ENCODE results near the gene TMEM132E.
"Not testable (repeated sequence)": the region's sequence is repeated elsewhere in the genome, so short reads cannot be mapped to it uniquely, and the experiment has no call there.

TMEM132E gene, protein sequence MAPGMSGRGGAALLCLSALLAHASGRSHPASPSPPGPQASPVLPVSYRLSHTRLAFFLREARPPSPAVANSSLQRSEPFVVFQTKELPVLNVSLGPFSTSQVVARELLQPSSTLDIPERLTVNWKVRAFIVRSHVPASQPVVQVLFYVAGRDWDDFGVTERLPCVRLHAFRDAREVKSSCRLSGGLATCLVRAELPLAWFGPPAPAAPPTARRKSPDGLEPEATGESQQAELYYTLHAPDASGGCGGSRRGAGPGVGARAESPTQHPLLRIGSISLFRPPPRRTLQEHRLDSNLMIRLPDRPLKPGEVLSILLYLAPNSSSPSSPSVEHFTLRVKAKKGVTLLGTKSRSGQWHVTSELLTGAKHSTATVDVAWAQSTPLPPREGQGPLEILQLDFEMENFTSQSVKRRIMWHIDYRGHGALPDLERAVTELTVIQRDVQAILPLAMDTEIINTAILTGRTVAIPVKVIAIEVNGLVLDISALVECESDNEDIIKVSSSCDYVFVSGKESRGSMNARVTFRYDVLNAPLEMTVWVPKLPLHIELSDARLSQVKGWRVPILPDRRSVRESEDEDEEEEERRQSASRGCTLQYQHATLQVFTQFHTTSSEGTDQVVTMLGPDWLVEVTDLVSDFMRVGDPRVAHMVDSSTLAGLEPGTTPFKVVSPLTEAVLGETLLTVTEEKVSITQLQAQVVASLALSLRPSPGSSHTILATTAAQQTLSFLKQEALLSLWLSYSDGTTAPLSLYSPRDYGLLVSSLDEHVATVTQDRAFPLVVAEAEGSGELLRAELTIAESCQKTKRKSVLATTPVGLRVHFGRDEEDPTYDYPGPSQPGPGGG (N-terminal part only)

DNA sequence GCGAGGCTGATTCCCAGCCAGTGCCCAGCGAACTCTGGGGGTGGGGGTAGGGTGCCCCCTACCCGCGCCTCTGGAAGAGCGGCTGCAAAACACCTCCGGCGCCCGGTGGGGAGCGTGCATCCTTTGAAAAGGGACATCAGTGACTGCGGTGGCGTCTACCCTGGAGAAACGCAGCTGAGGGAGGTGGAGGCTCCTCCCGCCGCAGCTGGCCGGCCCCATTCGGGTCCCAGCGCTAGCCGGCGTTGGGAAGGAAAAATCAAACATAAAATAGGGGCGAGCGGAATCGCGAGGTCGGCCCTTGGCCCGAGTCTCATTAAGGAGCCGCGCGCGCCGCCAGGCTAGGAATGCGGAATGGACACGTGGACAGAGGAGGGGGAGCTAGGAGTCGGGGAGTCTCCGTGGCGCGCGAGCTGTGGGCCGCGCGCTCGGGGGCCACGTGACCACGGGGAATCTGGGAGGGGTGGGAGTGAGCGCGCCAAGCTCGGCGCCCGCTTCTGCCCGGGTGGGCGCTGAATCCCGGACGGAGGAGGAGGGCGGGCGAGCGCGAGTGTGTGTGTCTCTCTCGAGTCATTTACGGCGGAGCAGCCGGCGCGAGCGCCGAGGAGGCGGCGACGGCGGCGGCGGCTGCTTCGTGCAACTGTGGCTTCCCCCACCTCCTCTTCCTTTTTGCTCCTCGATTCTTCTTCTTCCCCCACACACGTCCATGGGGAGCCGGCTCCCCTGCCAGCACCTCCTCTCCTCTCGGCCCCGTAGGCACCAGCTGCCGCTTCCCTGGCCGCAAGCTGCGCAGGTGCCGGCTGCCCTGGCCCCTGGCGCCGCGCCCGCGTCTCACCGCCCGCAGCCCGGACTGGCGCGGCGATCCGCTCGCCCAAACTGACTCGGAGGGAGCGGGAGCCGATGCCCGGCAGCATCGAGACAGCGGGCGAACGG, at the start of gene TMEM132E:
TSS of gene TMEM132E (plus strand) at position 566 of the 930 bp plus-strand sequence. CDS start 1,495 bp downstream, outside the sequence.
- H3K27ac ChIP-seq: no peak within 1 kb of the TSS
- peak within 1 kb of the TSS; percentile 14 to 50 (median 31) for H3K4me3 ChIP-seq

DNA sequence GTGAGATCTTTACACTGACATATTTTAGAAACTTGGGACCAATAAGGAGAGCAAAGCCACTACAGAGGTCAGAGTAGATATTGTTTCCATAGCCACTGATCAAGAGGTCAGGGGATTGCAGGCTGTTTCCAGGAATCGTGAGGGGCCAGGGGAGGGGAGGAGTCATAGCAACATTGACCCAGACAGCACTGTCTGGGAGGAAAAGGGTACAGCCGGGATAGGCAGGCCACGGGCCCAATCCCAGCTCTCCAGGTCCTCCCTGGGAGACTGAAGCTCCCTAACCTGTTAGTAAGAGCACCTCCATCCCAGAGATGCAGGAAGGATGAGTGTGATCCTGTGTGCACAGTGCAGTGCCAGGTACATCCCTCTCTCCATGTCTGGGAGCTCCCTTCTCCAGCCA, 48.5 kb upstream of the TMEM132E start:
- no peak overlapping the region for H3K27ac ChIP-seq
- H3K4me3 ChIP-seq: no peak overlapping the region

DNA sequence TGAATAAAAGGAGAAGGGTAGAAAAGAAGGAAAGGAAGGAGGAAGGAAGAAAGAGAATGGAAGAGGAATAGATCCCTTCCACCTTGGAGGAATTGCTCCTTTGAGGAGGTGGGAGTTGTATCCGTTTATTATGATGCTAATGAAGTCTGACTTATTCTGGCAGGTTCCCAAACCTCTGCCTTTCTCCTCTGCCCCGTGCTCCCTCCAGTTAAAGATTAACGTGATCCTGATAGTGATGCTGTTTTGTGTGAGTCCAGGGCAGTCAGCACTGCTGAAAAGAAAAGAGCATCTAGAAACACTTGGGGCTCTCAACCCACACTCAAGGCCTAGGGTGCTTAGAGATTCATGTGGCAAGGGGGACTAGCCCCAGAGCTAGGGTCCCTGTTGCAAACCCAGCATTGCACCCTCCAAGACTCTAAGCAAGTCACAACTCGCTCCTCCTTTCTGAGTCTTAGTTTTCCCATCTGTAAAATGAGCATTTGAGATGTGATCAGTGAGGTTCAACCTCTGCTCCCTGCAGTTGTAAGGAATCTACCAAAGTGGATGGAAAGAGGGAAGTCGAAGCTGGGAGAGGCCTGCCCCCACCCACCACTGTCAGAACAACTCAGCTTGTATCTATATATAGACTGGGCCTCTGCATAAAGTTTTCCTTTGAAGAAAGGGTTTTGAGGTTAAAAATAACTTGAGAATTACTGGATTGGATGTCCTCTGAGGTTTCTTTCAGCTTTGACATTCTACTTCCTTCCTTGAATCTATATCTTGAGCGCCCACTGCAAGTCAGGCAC, 46.9 kb upstream of the TMEM132E start:
- Histone ChIP-seq H3K27ac (no peak overlapping the region), H3K4me3 (no peak overlapping the region)

DNA sequence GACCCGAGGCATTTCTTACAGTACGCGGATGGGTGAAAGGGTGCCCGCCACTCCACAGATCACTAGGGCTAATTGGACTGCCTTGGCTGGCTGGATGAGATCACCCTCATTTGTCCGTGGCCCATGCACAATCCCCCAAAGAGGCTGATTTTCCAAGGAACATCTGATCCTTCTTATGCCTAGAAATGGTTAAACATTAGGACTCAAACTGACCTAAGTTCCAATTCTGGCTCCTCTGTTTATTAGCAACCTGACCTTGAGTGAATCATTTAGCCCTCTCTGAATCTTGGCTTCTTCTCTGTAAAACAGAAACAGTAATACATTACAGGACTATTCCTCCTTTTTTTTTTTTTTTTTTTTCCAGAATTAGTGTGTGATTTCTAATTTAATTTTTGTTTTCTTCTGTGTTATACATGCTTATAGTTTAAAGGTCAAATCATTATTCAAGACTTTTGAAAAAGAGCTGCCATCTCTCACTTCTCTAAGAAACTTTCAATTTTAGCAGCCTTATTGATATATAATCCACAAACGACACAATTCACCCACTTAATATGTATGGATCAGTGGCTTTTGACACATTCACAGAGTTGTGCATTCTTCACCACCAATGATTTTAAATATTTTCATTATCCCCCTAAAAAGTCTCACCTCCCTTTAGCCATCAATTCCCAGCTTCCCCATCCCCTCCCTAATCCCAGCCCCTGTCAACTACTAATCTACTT, 45.4 kb upstream of the TMEM132E start:
- Histone ChIP-seq H3K27ac (no peak overlapping the region), H3K4me3 (no peak overlapping the region)

DNA sequence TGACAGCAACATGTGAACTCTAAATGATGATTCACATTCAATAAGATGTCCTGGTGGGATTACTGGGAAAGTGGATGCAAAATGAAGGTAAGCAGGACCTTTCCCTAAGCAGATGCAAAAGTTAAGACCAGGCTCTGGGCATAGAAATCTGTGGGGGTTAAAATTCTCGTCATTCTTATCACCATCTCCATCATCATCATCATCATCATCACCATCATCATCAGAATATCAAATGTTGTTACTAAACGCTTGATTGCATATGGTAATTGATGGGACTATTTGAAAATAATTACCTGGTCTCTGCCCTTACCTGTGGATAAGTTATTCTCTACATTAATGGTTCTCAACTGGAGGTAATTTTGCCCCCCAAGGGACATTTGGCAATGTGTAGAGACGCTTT, 41.9 kb upstream of the TMEM132E start:
- H3K27ac ChIP-seq: no peak overlapping the region
- no peak overlapping the region for H3K4me3 ChIP-seq

DNA sequence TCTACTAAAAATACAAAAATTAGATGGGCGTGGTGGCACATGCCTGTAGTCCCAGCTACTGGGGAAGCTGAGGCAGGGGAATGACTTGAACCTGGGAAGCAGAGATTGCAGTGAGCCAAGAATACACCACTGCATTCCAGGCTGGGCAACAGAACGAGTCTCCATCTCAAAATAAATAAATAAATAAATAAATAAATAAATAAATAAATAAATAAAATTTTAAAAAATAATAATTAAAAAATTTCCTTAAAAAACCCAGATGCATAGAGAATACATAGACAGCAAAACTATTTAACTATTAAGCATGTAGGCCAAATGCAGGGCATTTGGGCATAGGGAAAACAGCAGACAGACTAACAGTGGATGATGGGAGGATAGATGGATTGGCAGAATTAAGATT, 40.8 kb upstream of the TMEM132E start:
- H3K4me3 ChIP-seq, H3K27ac ChIP-seq: not testable (repeated sequence)

DNA sequence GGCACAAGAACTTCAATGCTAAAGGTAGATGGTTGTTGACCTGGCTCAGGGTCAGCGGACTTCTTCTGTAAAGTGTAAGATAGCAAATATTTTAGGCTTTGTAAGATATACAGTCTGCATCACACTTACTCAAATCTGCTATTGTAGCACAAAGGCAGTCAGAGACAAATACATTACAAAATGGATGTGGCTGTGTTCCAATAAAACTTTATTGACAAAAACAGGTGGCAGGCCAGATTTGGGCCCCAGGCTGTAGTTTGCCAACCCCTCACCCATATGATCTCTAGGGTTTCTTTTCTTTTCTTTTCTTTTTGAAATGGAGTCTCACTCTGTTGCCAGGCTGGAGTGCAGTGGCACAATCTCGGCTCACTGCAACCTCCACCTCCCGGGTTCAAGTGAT, 39.5 kb upstream of the TMEM132E start:
- Histone ChIP-seq H3K4me3 (no peak overlapping the region), H3K27ac (no peak overlapping the region)

DNA sequence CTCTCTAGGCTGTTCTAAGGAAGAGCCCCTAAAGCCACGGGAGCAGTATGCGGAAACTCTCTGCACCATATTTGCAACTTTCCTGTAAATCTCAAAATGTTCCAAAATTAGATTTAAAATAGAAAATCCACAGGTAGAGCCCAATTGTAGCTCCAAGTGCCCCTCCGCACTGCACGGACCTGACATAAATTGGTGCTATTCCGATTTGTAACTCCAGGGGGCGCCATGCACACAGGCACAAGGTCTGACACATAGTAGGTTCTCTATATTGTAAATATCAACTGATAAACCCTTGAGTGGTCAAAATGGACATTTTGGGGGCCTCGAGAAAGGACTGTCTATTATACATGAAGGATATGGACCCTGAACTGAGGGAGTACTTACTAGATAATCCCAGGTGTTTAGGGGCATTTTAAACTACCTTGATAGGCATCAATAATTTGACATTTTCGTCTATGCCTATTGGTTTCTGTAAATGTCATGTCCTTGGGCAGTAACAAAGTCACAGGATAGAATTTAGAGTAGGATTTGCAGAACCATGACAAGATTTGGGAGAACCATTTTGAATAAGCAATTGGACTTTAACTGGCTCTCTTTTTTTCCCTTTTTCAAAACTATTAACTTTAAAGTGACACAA, 36.6 kb upstream of the TMEM132E start:
- Histone ChIP-seq H3K4me3 (no peak overlapping the region), H3K27ac (no peak overlapping the region)

DNA sequence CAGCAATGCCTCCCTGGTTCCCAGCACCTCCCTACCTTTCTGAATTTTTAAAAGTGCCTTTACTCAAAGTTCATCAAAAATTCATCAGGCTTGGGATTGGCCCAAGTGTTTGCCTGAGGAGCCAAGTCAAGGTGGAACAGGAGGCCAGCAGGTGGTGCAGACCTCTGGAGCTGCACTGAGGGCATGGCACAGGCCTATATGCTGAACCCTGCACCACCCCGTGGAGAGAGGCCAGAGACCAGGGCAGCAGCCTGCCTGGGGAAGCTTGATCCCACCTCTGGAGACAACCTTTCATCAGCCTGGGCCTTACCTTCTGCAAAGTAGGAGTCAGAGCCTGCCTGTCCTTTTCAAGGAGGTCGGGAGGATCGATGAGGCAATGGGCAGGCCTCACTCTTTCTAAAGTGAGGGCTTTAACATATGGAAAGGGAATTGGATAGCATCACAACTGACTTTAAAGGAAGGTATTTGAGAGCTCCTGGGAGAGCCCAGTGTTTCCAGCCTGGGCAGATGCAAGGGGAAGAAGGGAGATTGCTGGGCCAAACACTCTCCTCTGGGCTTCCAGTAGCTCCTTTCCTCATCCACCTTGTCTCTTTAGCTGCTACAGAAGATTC, 31.8 kb upstream of the TMEM132E start:
- Histone ChIP-seq H3K27ac (peak overlapping the region in 1 of 21 experiments; percentile 6), H3K4me3 (no peak overlapping the region)

DNA sequence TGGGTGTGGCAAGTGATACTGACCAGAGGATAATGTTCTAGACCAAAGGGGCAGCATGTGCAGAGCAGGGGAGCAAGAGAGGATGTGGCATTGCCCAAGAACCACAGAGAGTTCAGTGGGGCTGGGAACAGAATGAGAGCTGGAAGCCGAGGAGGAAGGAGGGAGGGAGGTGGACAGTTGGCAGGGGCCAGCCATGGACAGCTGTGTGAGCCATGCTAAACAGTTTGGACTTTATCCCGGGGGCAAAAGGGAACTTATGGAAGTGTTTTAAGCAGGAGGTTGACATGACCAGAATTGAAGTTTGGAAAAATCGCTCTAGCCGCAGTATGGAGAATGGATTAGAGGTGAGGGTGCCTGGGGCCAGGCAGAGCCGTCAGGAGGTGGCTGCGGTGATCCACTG, 29.4 kb upstream of the TMEM132E start:
- Histone ChIP-seq H3K27ac (no peak overlapping the region), H3K4me3 (no peak overlapping the region)

DNA sequence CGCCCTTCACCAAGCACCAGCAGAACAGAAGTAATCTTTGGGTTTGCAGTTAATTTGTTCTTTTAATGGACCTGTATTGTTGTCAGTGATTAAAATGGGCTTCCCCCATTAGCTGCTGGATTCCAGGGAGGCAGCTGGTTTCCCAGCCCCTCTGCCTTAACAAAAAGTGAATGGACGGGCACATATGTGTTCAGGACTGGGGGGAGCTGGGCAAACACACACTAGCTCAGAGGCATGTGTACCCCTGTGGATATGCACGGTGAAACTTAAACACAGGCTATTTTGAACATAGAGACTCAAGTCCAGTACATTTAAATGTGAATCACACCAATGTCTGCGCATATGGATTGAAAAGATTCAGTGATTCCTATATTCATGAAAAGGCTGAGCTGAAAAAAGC, 25.5 kb upstream of the TMEM132E start:
- Histone ChIP-seq H3K4me3 (no peak overlapping the region), H3K27ac (no peak overlapping the region)

DNA sequence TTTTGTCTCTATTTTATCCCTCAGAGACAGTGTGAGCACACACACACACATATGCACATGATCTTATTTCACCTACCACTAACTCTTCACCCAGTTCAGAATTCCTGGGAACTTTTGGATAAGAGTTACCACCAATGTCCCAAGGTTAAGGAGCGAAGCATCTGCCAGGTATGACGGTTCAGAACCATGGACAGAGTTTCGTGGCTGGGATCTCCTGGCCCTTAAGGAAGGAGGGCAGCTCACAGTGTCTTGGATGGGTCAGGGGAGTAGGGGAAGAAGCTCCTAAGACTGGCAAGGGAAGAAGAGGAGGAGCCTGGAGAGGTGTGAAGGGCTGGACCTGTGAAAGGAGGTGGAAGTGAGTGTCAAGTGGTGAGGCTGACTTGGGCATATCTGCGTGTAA, 23.0 kb upstream of the TMEM132E start:
- H3K27ac ChIP-seq: no peak overlapping the region
- H3K4me3 ChIP-seq: no peak overlapping the region

DNA sequence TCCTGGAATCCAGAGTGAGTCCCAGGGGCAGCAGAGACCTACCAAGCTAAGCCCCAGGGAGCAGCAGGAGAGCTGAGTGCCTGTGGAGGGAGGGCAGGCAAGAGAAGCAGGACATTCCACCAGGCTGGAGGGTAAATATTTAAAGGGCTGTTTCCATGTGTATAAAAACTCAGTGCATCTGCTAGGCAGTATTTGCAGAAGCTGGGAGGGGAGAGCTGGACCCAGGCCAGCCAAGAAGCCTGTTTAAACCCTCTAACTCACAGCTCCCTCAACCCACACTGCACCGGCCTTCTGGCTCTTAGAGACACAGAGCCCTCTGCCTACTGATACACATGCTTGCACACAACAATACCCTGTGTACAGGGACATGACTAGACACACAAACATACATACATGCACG, 22.5 kb upstream of the TMEM132E start:
- Histone ChIP-seq H3K27ac (no peak overlapping the region), H3K4me3 (no peak overlapping the region)

DNA sequence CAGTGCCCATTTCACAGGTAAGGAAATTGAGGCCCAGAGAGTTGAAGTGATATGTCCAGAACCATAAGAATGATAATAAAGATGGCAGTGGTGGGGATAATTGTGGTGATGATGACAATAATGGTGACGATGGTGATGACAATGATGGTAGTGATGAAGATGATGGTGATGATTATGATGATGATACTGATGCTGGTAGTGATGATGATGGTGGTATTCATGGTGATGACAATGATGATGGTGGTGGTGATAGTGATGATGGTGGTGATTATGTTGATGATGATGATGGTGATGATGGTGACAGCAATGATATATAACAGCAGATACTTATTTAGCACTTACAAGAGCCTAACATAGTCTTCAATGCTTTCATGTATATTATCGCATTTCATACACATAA, 18.1 kb upstream of the TMEM132E start:
- H3K4me3 ChIP-seq: no peak overlapping the region
- H3K27ac ChIP-seq: no peak overlapping the region

DNA sequence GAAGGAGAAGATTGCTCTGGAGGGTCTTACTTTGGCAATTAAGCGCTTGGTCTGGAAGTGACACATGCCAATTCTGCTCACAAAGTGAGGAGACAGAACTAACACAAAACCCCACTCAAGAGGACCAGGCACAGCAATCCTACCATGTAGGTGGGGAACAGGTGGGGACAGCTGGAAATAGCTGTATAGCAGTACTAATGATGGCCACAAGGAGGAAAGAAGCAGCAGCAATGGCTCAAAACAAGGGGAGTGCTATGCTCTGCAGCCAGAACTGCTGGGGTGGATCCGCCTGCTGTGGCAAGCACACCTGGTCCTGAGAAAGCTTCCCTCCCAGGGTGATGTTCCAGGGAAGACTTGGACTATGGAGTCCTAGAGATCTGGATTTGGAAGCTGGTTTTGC, 17.0 kb upstream of the TMEM132E start:
- Histone ChIP-seq H3K27ac (no peak overlapping the region), H3K4me3 (no peak overlapping the region)

DNA sequence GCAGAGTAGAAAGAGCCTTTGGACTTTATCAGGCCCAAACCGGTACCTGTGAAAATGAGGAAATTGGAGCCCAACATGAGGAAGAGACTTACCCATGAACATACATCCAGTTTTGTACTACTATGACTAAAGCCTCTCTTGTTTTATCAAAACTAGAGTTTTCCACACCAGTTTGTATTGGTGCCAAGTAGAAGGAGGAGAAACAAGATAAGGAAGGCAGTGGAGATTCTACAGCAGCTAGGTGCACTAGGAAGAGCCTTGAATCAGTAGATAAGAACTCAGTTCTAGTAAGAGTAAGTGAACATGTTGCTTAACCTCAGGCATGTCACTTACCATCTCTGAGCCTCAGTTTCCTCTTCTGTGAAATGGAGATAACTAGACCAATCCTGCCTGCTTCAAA, 13.7 kb upstream of the TMEM132E start:
- H3K27ac ChIP-seq: no peak overlapping the region
- no peak overlapping the region for H3K4me3 ChIP-seq

DNA sequence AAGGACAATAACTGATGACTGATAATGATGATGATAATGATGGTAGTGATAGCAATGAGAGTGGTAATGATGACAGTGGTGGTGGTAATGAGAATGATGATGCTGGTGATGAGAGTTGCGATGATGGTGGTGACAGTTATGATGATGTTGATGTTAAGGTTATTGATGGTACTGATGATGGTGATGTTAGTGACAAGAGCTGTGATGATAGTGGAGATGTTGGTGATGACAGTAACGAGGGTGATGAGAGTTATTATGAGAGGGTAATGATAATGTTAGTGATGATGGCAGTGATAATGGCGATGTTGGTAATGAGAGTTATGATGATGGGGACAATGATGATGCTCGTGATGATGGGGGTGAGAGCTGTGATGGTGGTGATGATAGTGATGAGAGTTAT, 13.2 kb upstream of the TMEM132E start:
- Histone ChIP-seq H3K4me3 (no peak overlapping the region), H3K27ac (no peak overlapping the region)

DNA sequence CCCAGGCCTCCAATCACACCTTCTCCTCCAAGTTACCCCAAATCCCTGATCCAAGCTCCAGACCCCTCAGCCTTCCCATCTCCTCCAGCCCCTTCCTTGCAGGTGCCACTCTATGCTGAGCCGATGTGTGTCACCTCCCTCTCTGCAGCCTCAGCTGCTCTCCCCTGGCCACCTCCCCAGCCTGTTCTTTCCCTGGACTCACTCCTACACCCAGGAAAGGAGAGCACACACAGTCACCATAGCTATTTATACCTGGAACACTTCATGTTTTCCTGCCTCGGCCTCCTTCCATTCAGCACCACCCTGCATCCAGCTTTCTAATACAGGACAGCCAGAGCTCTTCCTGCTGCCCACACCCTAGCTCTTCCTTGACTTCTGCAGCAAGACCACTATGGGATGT, 12.5 kb upstream of the TMEM132E start:
- H3K4me3 ChIP-seq: no peak overlapping the region
- H3K27ac ChIP-seq: no peak overlapping the region

Data from skin epidermis (tissue), 12 donors.